Measurements from ENCODE around the gene TMEM198. TPM values are rescaled to one million over a fixed set of nuclear protein-coding genes. Genes with fewer than 3 reads are reported as not detected.

The TMEM198 gene
- total RNA-seq, 1 donor from 2014 or later: not detected

DNA sequence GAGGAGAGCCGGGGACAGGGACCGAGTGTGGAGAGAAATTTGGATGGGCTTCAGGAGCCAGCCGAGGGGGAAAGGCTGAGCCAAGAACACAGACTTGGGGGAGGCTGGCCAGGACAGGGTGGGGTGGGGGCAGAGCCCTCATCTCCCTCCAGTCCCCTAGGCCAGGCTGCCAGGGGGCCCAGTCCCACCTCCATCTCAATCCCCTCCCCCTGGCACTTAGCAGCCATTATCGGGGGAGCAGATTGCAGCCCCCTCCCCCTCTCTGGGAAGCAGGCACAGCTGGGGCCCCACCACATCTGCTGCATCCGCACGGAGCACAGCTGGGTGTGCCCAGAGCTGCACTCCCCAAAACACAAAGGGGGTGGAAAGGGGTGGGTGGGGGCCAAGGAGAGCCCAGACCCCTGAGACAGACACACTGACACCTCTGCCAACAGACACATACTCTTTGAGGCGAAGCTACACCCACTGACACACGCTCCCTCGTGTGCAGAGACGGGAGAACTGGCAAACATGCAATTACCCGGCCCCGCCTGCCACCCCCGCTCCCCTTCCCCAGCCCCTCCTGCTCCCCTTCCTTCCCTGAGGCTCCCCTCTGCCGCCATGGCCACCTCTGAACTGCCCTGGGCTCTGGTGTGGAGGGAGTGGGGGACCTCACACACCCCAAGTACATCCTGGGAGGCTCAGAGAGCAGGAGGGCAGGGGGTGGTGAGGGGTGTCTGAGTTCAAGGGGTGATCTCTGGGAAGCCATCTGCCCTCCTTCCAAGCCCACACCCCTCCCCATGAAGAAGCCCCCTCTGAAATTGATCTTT, 34.7 kb upstream of the TMEM198 start:
- DNase-seq (ENCODE audit: low read depth, low spot score): no peak

DNA sequence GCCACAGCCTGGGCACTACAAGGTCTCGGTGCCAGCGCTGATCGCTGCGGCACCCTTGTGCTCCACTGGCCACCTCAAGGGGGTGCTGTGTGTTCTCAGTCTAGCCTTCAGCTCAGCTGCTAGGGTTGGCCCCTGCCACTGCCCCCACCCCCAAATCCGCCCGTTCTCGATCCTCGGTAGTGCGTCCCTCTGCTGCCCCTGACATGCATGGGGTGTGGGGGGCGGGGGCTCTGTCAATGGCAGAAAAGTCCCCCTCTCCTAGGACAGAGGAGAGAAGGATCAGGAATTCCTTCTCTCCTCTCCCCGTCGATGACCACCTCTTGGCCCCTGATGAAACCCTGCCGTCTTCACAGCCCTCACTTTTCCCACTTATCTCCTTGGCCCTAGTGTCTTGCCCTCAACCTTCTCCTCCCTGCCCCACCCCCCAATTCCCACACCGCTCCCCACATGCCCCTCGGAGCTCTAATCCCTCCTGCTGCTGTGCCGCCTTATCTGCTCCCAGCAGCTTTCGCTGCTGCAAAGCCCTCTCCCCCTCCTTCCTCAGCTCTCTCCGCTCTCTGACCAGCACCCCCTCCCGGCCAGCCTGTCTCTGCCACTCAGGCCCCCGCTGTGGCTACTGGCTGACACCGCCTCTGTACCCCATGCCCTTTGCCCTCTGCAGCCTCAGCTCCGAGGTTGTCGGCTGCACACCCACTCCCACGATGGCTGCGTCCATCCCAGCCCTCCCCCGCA, 33.9 kb upstream of the TMEM198 start:
- peak; percentile 17 for DNase-seq (ENCODE audit: low read depth, low spot score)

- no peak for DNase-seq (ENCODE audit: low read depth, low spot score)
Measured at GRCh38 chr2:219510512-219511135, 33.2 kb upstream of the TMEM198 start.

DNA sequence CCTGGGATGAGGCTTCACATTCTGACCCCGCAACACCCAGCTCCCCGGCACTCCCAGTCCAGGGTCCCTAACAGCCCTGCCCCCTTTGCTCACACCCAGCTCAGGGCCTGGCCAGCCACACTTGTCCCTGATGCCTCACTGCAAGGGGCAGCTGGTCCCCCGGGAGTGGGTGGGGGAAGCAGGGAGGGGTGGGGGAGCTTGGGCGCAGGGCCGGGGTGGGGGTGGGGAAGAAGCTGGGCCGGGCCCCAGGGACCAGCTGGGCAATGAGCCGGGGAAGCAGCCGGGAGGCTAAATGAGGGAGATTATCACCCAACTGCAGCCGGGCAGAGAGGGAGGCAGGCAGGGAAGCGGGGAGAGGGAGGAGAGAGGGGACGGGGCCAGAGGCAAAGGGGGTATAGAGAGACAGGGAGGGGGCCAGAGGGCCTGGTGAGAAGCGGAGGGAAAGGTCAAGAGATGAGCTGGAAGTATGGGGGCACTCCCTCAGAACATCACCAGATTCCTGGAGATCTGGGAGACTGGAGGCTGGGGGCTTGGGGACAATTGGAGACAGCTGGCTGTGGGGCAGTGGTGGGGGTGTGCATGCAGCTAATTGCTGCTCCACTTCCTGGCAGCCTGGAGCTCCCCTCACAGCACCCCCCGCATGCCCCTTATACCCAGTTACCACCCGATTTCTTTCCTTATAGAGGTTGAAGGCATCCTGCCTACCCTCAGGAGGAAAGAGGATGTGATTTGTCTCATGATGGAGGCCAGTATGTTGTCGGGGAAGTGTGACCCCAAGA, 32.1 kb upstream of the TMEM198 start:
- no peak for DNase-seq (ENCODE audit: low read depth, low spot score)

- DNase-seq (ENCODE audit: low read depth, low spot score): no peak
Measured at GRCh38 chr2:219512524-219513216, 31.2 kb upstream of the TMEM198 start.

GRCh38 chr2:219513787-219514186, 30.0 kb upstream of the TMEM198 start:
- DNase-seq (ENCODE audit: low read depth, low spot score): no peak

DNA sequence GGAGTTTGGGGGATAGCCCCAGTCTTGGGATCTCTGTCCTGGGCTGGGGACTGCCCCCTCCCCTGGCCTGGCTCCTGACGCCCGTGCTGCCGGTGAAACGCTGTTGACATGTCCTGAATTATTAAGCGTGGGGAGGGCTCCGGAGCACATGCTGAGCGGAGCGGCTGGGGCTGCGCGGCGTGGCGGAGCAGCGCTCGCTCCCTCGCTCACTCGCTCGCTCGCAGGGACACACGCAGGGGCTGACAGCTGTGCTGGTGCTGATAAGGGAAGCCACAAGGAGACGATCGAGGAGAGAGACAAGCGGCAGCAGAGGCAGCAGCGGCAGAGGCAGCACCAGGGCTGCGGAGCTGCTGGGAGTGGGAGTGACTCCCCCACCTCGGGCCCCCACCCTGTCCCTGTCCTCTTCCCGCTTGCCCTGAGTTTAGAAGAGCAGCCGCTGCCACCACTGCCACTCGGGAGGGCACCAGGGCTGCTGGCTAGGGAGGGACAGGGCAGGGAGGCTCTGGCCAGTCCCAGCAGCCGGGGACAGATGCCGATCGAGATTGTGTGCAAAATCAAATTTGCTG, 29.5 kb upstream of the TMEM198 start, which contains the start of gene ASIC4:
ASIC4 (plus strand) TSS at position 287 of the 566 bp plus-strand sequence; CDS start at position 530, 243 bp downstream.
- DNase-seq (ENCODE audit: low read depth, low spot score): no peak

DNA sequence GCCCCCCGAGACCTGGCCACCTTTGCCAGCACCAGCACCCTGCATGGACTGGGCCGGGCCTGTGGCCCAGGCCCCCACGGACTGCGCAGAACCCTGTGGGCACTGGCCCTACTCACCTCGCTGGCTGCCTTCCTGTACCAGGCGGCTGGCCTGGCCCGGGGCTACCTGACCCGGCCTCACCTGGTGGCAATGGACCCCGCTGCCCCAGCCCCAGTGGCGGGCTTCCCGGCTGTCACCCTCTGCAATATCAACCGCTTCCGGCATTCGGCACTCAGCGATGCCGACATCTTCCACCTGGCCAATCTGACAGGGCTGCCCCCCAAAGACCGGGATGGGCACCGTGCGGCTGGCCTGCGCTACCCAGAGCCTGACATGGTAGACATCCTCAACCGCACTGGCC, 29.0 kb upstream of the TMEM198 start:
- no peak for DNase-seq (ENCODE audit: low read depth, low spot score)

DNA sequence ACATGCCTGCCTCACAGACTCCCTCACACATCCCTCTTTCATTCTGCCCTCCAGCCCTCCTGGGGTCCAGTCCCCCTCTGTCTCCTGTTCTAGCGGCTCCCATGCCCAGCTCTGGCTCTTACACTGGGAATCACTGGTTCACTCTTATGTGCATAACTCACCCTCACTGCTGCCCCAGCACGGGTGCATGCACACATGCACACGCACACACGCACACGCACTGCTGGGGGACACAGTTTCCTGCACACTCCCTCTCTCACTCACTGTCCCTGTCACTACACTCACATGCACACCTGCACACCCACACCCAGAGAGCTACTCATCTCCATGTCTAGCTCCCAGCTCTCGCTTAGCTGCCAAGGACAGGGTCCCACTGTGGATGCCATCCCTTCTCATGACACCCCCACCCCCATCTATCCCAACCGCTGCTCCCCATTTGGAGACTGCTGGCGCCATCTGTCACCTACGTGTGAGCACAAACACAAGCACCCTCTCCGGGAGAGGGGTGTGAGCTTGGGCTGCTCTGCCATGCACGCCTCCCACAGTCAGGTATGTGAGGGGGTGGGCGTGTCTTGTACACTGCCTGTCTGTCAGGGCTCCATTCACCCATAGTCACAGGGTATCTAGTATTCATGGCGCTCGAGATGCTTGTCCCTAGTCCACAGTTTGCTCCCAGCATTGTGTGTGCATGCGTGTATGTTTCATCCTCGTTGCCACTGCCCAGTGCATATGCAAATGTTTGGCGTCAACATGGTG, 27.8 kb upstream of the TMEM198 start:
- DNase-seq (ENCODE audit: low read depth, low spot score): no peak

DNA sequence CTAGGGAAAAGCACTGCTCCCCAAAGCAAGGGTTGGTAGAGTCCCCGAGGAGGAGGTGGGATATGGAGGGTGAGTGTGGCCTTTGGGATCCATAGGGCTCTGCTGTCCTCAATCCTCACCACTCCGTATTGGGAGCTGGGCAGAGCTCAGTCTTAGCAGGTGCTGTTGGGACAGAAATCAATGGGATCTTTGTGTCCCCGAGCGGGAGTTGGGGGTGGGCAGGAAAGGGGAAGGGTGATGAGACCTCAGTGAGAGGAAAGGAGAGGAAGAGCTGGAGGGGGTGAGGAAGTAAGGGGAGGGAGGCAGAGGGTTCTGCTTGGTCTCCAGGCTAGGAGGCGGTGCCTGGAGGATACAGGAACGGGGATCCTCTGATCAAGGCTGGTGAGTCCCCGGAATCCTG, 26.9 kb upstream of the TMEM198 start:
- no peak for DNase-seq (ENCODE audit: low read depth, low spot score)

DNA sequence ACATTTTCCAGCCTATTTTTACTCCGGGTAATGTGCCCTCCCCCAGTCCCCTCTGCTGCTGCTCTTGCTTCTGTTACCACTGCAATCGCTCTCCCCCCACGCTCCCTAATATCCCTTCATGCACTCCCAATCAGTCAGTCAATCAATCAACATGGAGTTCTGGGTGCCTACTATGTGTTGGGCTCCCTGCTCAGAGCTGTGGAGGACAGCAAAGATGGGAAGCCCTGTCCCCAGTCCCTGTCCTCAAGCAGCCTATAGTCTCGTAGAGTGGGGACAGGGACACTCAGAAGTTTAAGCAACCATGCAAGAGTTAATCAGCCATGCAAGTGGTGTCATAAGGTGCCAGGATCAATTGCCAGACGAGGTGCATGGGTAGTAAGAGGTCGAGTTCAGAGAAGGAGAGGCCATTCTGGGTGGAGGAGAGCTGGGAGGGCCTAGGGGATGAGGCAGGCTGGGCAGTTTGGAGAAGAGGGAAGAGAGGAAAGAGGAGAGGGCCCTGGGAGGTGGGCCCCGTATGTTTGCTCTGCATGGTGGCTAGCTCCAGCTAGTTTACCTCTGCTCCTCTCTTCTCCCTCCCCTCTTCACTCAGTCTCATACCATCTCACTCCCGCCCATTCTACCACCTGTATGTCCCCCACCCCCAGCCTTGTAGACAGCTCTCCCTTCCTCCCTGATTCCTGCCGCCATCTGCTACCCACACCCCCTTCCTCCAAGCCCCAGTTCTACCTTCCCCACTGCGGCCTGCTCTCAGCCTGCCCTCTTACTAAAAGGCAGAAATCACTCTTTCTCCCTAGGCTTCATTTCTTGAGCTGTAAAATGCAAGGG, 25.7 kb upstream of the TMEM198 start:
- DNase-seq (ENCODE audit: low read depth, low spot score): no peak

- no peak for DNase-seq (ENCODE audit: low read depth, low spot score)
Measured at GRCh38 chr2:219519526-219519916, 24.3 kb upstream of the TMEM198 start.

GRCh38 chr2:219520079-219520478, 23.7 kb upstream of the TMEM198 start:
- no peak for DNase-seq (ENCODE audit: low read depth, low spot score)

- DNase-seq (ENCODE audit: low read depth, low spot score): no peak
Measured at GRCh38 chr2:219521066-219521880, 22.6 kb upstream of the TMEM198 start.

DNA sequence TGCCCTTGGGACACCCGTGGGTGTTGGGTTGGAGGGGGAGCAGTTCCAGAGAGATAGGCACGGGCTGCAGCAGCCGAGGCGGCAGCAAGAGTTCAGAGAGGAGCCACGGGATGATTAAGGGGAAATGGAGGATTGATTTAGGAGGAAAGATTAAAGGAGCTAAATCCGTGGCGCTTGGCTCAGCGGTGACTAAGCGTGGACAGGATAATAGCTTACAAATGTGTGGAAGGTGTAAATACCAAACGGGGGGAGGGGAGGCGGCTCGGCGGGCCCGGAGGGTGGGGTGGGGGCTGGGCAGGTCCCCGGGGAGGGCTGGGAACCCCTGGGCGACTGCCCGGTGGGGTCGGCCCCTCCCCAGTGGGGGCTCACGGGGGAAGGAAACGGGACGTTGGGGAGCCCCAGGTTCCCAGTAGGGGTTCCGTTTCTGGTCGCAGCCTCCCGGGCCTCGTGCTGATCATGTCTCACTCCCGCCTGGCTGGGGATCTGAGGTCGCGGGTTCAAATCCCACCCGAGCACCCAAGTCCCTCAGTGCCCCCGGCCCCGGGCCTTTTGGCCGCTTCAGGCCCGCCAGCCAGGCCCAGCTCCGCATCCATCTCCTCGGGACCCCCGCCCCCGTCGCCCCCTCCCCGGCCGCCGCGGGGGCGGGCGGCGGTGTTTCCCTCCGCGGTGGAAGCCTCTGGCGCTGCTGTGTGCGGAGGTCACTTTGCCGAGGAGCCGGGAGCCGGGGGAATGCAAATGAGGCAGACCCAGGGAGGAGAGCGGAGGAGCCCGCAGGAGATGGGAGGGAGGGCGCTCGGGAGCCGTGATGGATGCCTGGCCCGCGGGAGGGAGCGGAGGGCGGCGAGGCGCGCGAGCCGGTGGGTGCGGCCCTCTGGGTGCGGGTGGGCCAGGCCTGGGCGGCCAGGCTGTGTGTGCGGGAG, 21.5 kb upstream of the TMEM198 start:
- no peak for DNase-seq (ENCODE audit: low read depth, low spot score)

- DNase-seq (ENCODE audit: low read depth, low spot score): no peak
Measured at GRCh38 chr2:219523031-219523671, 20.7 kb upstream of the TMEM198 start.

Data from pulmonary artery endothelial cell (primary cell).